HG03432 (cell line): ENCODE results near the gene ZIC3.

ENCODE experiments used
- ATAC-seq: cut with Tn5 transposase; IDR thresholded peaks from one replicate; pipeline ENCODE4 v1.9.1; 2021; ENCODE audit warnings: mild to moderate bottlenecking, moderate library complexity; ENCODE audit not compliant: unreplicated experiment

Gene ZIC3

GRCh38 chrX:137573324-137574101 is 7.6 kb downstream of the ZIC3 start:
- no peak for ATAC-seq

- ATAC-seq = no peak
Measured at GRCh38 chrX:137574102-137574783, 8.3 kb downstream of the ZIC3 start.

- no peak for ATAC-seq
Measured at GRCh38 chrX:137574784-137575293, 8.9 kb downstream of the ZIC3 start.

GRCh38 chrX:137575596-137576255 is 9.8 kb downstream of the ZIC3 start:
- ATAC-seq = no peak

- ATAC-seq = no peak
Measured at GRCh38 chrX:137587151-137587550, 21.2 kb downstream of the ZIC3 start.

GRCh38 chrX:137600769-137601168 is 34.8 kb downstream of the ZIC3 start:
- no peak for ATAC-seq
